MM.1S (cell line): ENCODE measurements around the gene MAT2A.

ENCODE experiments used
- EZH2 ChIP-seq: fragments of 300-600 bp; sonication (generic); optimal IDR thresholded peaks from 2 replicates; pipeline ENCODE3; 2017; ENCODE audit warnings: low read depth, mild to moderate bottlenecking, antibody characterized with exemption, low read length, mixed read lengths
- EZH2phosphoT487 ChIP-seq: fragments of 300-600 bp; sonication (generic); IDR thresholded peaks from 2 replicates; pipeline ENCODE4 v1.6.1; 2018; ENCODE audit warnings: antibody characterized with exemption, low read length
- TF ChIP-seq, protein P1 (sequence below): fragments of 300-600 bp; sonication (generic); IDR thresholded peaks from 2 replicates; pipeline ENCODE4 v1.5.1; 2016; ENCODE audit warnings: antibody characterized with exemption, low read length, mixed read lengths

DNA sequence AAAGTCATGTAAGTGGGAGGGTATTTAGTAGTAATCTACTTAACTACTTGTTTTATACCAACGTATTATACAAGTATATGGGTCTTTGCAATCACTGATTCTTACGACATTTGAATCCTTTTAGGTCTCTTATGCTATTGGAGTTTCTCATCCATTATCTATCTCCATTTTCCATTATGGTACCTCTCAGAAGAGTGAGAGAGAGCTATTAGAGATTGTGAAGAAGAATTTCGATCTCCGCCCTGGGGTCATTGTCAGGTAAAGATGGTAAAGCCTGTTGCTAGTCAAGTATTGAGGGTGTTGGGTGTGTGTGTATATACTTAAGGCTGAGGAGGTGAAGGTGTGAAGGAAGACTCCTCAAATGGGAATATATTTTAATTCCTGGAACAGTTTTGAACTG lies 3.8 kb downstream of the MAT2A start:
- TF ChIP-seq EZH2: no peak
- TF ChIP-seq, protein P1, sequence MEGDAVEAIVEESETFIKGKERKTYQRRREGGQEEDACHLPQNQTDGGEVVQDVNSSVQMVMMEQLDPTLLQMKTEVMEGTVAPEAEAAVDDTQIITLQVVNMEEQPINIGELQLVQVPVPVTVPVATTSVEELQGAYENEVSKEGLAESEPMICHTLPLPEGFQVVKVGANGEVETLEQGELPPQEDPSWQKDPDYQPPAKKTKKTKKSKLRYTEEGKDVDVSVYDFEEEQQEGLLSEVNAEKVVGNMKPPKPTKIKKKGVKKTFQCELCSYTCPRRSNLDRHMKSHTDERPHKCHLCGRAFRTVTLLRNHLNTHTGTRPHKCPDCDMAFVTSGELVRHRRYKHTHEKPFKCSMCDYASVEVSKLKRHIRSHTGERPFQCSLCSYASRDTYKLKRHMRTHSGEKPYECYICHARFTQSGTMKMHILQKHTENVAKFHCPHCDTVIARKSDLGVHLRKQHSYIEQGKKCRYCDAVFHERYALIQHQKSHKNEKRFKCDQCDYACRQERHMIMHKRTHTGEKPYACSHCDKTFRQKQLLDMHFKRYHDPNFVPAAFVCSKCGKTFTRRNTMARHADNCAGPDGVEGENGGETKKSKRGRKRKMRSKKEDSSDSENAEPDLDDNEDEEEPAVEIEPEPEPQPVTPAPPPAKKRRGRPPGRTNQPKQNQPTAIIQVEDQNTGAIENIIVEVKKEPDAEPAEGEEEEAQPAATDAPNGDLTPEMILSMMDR: no peak
- no peak for TF ChIP-seq EZH2phosphoT487
